GM13976 (cell line): ENCODE data around the gene CSMD2.

Experiments
- DNase-seq: peaks from one replicate; pipeline ENCODE4 v3.0.0; 2012; ENCODE audit warnings: low spot score
- in situ Hi-C: fragments of 300-500 bp; cut with MboI; formaldehyde crosslinking; loops from one replicate; pipeline ENCODE4 v1.12.0; 2022; ENCODE audit warnings: low sequenced_read_pairs, mixed read lengths, inconsistent platforms; ENCODE audit not compliant: unreplicated experiment
- TF ChIP-seq, protein P1 (sequence below): IDR thresholded peaks from 2 replicates; pipeline ENCODE4 v1.5.1; 2012; ENCODE audit warnings: borderline replicate concordance, mild to moderate bottlenecking; ENCODE audit not compliant: insufficient read depth; ENCODE audit errors: extremely low read depth, missing control alignments, control extremely low read depth

CSMD2 gene

DNA sequence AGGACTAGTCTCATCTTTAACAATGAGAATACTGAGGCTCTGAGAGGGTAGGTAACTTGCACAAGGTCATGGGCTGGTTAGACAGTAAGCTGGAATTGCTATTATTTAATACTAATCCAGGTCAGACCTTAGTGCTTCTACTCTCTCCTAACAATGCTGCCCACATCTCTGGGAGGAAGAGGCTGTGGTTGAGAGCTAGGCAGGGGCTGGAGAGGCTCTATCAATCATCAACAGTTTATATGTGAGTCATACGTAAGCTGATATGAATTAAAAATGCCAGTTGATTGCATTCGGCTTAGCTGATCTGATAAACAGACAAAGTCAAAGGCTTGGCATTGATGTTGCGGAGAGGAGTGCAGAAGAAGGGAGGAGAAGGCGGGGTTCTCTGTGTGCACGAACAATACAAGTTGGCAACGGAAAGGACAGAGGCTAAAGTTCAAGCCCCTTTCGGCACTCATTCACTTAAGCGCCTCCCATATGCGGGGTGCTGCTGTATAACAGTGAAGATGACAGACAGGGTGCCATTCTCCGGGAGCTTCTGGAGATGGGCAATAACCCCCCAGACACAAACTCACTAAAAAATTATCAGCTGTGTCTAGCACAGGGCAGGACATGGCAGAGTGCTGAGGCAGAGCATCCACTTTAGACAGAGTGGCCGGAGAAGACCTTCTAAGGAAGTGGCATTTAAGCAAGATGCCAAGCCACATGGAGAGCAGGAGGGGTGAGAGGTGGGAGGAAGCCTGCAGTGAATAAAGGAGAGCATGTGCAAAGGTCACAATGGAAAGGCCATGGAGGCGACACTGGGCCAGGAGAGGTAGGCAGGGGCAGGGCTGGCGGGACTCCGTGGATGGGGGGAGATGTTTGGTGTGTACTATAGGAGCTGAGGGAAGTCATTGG is 497.4 kb downstream of the CSMD2 start:
- in situ Hi-C loops, result no loop called here

DNA sequence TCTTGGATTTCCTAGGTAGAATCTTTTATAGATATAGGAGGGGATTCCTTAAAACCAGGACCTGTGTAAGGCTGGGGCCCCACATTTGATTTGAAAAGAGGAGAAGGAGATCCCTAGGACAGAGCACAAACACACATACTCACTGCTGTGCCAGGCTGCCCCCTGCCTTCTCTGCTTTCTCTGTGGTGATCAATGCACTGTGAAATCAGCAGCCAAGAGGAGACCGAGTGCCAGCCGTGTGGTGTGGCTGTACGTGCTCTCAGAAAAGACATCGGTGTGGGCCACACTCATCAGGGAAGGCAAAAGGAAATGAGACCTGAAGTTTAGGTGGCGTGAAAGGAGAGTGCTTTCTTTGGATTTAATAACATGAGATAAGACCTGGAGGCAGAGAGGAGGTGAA is 498.4 kb downstream of the CSMD2 start:
- TF ChIP-seq, protein P1, sequence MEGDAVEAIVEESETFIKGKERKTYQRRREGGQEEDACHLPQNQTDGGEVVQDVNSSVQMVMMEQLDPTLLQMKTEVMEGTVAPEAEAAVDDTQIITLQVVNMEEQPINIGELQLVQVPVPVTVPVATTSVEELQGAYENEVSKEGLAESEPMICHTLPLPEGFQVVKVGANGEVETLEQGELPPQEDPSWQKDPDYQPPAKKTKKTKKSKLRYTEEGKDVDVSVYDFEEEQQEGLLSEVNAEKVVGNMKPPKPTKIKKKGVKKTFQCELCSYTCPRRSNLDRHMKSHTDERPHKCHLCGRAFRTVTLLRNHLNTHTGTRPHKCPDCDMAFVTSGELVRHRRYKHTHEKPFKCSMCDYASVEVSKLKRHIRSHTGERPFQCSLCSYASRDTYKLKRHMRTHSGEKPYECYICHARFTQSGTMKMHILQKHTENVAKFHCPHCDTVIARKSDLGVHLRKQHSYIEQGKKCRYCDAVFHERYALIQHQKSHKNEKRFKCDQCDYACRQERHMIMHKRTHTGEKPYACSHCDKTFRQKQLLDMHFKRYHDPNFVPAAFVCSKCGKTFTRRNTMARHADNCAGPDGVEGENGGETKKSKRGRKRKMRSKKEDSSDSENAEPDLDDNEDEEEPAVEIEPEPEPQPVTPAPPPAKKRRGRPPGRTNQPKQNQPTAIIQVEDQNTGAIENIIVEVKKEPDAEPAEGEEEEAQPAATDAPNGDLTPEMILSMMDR, result no peak
- in situ Hi-C loops, result no loop called here
- DNase-seq, result no peak

More for the DNA sequence above, 497.4 kb downstream of the CSMD2 start:
- TF ChIP-seq, protein P1, result no peak
- DNase-seq, result no peak

DNA sequence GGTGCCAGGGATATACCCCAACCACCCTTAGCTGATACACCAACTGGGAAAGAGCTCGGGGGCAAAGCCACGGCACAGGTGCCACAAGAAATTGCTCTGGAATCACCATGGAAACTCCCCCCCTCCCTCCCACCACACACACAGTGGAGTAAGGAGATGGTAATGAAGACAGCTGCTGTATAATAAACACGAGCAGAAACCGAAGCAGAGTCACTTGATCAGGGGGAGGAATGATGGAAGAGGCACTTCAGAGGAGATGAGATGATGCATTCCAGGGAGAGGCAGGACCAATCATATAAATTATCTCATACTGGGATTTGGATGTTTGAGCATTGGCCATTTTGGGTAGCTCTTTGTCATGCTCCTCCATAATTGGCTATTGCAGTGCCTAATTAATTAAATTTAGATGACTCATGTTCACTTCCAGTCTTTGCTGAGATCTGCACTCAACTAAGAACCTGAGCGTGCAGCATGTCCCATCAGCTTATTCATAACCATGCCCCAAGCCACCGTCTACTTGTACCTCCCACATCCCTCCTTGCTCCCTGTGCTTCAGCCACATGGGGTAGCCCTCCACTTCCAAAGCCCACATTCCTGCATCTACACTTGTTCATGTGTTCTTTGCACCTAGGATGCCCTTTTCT is 503.1 kb downstream of the CSMD2 start:
- DNase-seq, result no peak
- in situ Hi-C loops, result no loop called here
- TF ChIP-seq, protein P1, result no peak

DNA sequence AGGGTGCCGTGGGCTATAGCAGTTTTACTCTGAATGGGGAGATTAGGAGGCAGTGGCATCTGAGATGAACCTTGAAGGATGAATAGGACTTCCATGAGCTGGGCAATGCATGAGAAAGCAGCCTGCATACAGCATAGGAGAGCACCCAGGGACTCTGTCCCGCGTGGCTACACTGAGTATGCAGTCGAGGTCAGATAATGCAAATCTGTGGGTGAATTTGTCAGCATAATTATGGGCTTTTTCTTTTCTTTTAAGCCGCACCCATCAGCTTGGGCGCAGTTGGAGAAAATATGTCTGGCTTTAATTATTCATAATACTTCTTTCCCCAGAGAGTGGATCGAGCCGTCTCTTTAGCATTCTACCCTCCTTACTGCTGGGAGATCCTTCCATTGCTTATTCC is 504.1 kb downstream of the CSMD2 start:
- DNase-seq, result no peak
- TF ChIP-seq, protein P1, result no peak
- in situ Hi-C loops, result no loop called here

DNA sequence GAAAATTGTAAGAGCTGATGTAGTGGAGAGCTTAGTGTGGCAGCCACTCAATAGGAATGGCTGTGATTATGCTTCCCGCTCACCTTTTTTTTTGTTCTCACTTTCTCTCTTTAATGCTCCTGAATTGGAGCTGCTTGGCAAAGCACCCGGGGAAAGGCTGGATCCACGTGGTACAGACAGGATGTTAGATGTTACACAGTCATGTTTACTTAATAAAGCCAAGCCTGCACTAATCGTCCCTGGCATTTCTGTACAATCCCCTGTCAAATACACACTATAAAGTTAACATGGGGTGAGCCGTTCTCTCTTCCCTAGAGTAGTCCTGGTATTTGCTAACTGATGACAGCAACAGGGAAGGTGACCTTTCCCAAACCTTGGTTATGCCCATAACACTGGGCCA is 504.8 kb downstream of the CSMD2 start:
- no peak for DNase-seq
- TF ChIP-seq, protein P1, result no peak
- in situ Hi-C loops, result no loop called here

DNA sequence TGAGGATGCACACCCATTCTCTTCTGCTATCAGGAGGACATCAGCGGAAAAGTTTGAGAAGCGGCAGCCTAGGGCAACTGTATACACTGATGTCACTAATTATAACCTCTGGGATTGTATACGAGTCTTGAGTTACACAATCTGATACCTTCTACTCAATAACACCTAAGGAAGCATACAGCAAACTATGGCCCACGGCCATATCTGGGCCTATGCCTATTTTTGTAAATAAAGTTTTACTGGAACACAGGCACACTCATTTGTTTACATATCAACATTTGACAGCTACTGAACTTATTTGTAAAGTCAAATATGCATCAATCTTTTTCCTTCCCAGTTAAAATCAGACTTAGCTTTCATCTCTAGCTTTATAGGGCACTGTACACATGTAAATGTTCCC is 505.4 kb downstream of the CSMD2 start:
- in situ Hi-C loops, result no loop called here
- DNase-seq, result no peak
- TF ChIP-seq, protein P1, result no peak
